GM12874 (cell line): ENCODE results near the gene FLRT1.

Source experiments
- CTCF ChIP-seq: IDR thresholded peaks from 2 replicates; pipeline ENCODE4 v1.5.1; 2011; ENCODE audit warnings: low read depth, mild to moderate bottlenecking, control low read depth, low read length, moderate library complexity; ENCODE audit not compliant: insufficient read depth

The FLRT1 gene

DNA sequence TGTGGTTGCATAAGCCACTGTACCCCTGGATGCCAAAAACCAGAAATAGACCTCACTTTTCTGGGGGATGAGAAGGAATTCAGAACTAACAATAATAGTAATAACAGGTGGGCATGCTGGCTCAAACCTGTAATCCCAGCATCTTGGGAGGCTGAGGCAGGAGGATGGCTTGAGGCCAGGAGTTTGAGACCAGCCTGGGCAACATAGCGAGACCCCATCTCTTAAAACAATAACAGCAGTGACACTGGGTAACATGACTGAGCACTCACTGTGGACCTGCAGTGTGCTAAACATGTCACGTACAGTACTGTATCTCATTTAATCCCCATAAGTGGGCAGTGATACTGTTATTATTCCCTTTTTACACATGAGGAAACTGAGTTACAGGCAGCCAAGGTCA lies 10.0 kb downstream of the FLRT1 start:
- TF ChIP-seq CTCF, result no peak

GRCh38 chr11:64048042-64048854 lies 12.5 kb downstream of the FLRT1 start:
- no peak for TF ChIP-seq CTCF

GRCh38 chr11:64049509-64049908 lies 13.8 kb downstream of the FLRT1 start:
- TF ChIP-seq CTCF, result no peak

DNA sequence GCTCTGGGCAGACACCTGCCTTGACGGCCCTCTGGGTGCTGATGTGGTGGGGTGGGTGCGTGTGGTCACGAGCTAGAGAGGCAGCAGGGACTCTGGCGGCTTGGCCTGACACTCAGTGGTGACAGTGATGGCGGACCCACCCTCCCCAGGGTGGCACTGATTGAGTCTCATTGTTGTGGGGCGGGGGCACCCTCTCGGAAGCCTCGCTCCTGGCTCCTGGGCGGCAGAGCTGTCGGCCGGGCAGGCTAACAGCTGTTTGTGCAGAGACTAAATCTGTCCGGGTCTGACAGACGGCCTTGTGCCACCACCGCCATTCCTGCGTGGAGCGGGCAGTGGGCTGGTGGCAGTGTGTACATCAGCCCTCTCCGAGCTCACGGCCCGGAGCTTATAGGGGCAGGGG lies 15.6 kb downstream of the FLRT1 start:
- TF ChIP-seq CTCF, result no peak

DNA sequence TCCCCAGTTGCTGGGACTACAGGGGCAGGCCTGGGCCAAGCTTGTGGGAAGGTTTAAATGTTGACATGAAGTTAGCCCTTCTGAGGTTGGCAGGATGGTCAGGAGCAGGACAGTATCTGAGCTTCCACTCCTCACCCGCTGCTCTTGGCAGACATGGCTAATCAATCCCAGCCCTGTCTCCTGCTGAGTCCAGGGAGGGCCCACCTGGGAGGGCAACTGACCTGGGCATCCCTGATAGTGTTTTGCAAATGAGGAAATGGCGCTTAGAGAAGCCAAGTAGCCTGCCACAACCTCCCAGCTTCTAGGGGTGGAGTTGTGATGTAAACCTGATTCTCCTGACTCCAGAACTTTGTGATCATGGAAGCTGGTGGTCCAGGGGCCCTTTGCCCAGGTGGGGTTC lies 16.7 kb downstream of the FLRT1 start:
- no peak for TF ChIP-seq CTCF

GRCh38 chr11:64052938-64053622 lies 17.3 kb downstream of the FLRT1 start:
- no peak for TF ChIP-seq CTCF

GRCh38 chr11:64053699-64054098 lies 18.0 kb downstream of the FLRT1 start:
- no peak for TF ChIP-seq CTCF
